Glomerular endothelial cell (primary cell): ENCODE data around the gene LPAR2. TPM values are rescaled to one million over a fixed set of nuclear protein-coding genes. Genes with fewer than 3 reads are reported as not detected.
"Not testable (repeated sequence)": the region's sequence is repeated elsewhere in the genome, so short reads cannot be mapped to it uniquely, and the experiment has no call there.

ENCODE experiments used
- DNase-seq: peaks from one replicate; pipeline ENCODE4 v3.0.0-alpha.2; 2011; ENCODE audit warnings: low read depth, low spot score; ENCODE audit errors: extremely low read depth
- total RNA-seq: library from RNA; depleted of rRNA; stranded (reverse); fragments of >200 nt; gene quantifications from 2 replicates; pipeline ENCODE4 v1.2.3, GENCODE V29; 2015

Gene LPAR2
- total RNA-seq, 1 donor from 2014 or later = 6.2 TPM

GRCh38 chr19:19633711-19634515 lies 5.9 kb upstream of the LPAR2 start:
- DNase-seq = no peak

DNA sequence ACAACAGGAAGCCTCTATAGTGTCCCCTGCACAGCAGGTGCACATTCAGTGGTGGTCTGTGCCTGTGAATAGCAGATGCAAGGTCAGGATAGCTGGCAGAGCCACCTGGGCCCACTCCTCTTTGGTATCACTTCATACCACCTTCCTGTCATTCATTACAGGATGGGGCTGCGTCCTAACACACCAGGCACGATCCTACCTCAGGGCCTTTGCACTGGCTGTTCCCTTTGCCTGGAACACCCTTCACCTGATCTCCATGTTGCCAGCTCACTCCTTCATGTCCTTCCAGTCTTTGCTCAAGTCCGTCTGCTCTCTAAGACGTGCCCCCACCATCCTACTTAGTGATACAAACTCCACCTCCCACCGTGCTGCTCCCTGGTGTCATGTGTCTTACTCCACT lies 4.6 kb upstream of the LPAR2 start:
- no peak for DNase-seq

- no peak for DNase-seq
Measured at GRCh38 chr19:19631346-19631745, 3.3 kb upstream of the LPAR2 start.

GRCh38 chr19:19630426-19630825 lies 2.4 kb upstream of the LPAR2 start:
- DNase-seq = no peak

GRCh38 chr19:19630062-19630414 lies 2.0 kb upstream of the LPAR2 start:
- DNase-seq = no peak

DNA sequence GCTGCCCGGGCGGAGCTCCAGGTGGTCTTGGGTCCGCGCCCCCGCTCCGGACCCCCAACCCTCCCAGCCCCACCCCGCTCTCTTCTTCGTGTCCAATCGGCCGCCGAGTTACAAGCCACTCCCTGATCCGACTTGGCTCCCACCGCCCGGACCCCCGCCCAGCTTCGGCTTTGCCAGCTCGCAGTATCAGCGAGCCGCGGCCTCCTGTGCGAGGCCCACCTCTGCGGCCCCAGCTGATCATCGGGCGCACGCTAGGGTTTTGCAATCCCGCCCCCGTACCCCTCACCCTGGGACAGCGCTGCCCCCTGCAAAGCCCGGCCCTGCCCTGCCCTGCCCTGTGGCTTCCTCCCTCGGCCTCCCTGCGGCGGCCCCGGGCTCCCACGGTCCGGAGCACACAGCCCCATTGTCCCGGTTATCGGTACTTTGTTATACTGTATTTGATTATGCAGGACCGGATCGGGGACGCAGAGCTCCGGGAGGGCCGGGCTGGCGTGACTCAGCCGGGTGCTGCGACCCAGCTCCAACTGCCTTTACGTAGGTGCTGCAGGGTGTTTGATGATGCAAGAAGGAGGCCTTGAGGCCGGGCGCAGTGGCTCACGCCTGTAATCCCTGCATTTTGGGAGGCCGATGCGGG lies 598 bp upstream of the LPAR2 start:
- DNase-seq = no peak

DNA sequence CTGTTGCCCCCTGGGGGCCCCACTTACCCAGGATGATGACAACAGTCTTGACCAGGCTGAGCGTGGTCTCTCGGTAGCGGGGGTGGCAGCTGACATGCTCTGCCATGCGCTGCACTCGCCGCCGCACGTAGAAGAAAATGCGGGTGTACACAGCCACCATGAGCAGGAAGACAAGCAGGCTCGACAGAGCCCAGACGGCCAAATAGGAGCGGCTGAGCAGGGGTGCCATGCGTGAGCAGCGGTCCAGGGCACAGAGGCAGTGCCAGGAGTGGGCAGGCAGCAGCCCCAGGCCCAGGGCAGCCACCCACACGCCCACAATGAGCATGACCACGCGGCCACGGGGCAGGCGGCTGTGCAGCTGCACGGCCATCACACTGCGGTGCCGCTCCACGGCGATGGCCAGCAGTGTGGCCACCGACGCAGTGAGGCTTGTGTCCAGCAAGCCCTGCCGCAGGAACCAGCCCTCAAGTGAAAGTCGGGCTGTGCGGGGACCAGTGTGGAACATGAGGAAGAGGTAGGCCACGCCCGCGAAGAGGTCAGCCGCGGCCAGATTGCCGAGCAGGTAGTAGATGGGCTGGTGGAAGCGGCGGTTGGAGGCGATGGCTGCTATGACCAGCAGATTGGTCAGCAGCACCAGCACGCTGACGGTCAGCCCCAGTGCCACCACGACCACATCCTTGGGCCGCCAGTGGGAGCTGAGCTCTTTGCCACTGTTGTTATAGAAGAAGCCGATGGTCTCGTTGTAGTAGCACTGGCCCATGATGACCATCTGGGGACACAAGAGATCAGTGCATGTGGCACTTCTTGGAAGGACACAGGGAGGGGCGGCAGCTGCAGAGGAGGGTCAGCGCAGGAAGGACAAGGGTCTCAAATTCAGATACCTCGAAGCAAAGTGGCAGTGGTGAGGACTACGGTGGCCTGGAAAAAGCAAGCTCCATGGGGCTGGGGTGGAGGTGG lies 1.2 kb downstream of the LPAR2 start:
- DNase-seq = no peak

DNA sequence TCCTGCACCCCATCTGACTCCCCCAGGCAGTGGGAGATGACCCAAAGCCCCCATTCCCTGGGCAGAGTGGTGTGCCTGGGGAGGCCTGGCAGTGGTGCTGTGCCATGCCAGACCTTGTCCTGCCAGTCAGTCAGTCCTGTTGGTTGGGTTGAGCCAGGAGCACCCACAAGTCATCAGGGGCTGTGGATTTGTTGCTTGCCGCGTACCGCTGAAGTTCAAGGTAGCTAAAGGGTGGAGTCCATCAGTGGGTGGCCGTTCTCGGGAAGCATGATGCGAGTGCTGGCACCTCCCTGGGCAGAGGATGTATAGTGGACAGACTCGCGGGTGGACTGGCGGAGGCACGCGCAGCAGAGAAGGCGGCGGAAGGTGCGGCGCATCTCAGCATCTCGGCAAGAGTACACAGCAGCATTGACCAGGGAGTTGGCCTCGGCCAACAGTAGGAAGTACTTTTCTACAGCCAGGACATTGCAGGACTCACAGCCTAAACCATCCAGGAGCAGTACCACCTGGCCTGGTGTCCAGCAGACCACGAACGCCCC lies 3.9 kb downstream of the LPAR2 start:
- no peak for DNase-seq

GRCh38 chr19:19623383-19623782 lies 4.6 kb downstream of the LPAR2 start:
- no peak for DNase-seq

- DNase-seq = no peak
Measured at GRCh38 chr19:19619849-19620210, 8.2 kb downstream of the LPAR2 start.

GRCh38 chr19:19619181-19619848 lies 8.7 kb downstream of the LPAR2 start:
- DNase-seq = no peak

DNA sequence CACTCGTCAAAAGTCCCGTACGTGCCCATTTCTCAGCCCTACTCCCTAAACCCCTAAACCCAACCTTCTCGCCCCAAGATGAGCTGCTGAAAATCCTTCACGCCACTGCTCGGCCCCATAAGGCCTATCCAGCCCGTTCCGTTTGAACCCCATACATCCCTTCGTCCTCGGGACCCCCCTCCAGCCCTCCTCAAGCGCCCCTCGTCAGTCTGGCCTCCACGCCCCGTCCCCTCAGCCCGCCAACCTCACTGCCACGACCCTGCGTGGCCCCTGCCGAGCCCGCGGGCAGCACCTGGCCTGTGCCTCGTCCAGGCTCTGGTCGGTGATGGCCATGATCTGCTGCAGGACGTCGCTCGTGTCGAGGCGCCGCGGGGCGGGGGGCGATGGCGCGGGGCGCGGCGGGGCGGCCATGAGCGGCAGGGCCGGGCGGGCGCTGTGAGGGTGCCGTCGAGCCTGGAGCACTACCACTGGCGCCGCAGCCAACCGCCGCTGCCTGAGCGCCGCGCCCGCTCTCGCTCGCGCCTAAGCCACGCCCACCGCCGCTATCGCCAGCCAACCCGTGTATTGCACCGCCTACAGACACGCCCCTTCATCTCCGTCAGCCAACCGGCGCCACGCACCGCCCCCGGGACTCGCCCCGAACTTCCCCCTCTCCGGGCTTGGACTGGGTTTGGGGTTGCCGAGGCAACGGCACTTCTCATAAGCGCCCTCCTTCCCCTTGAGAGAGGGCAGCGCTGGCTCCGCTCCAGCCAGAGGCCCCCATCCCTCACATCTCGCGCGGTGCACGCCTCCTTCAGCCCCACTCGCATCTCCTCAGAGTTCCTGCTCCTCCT lies 9.6 kb downstream of the LPAR2 start, which contains the start of gene PBX4:
PBX4 (minus strand) TSS at position 469 of the 833 bp plus-strand sequence; CDS start at position 411, 58 bp downstream.
- DNase-seq = no peak

DNA sequence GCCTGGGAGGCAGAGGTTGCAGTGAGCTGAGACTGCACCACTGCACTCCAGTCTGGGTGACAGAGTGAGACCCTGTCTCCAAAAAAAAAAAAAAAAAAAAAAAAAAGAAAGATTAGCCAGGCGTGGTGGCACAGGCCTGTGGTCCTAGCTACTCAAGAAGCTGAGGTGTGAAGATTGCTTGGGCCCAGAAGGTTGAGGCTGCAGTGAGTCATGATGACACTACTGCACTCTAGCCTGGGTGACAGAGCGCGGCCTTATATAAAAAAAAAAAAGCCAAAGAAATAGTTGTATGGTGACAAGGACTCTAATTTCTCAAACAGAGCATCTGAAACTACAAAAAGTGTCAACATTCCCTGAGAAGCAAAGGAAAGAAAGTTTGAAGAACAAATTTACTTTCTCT lies 12.9 kb downstream of the LPAR2 start:
- no peak for DNase-seq

GRCh38 chr19:19613506-19613905 lies 14.5 kb downstream of the LPAR2 start:
- no peak for DNase-seq

DNA sequence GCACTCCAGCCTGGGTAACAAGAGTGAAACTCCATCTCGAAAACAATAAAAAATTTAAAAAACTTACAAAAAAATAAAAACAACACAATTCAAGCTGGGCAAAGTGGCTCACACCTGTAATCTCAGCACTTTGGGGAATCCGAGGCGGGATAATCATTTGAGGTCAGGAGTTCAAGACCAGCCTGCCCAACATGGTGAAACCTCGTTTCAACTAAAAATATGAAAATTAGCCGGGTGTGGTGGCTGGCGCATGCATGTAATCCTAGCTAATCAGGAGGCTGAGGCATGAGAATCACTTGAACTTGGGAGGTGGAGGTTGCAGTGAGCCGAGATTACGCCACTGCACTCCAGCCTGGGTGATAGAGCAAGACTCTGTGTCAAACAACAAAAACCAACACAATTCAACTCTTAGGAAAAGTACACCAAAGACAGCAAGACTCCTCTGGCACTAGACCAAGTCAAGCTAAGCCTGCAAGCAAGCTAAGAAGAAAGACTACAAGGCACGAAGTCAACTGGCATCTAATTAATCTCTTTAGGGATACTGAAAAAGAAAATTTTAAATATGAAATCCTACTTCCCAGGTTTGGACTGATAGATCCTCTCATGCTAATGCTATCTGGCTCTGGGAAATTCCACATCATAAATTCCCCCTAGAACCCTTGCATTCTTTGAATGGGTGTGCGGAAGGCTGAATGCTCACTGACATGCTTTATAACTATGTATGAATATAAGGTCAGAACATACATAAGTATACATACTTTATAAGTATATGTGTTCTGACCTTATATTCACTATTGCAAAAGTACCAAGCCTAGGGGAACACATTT lies 17.4 kb downstream of the LPAR2 start:
- DNase-seq = no peak

DNA sequence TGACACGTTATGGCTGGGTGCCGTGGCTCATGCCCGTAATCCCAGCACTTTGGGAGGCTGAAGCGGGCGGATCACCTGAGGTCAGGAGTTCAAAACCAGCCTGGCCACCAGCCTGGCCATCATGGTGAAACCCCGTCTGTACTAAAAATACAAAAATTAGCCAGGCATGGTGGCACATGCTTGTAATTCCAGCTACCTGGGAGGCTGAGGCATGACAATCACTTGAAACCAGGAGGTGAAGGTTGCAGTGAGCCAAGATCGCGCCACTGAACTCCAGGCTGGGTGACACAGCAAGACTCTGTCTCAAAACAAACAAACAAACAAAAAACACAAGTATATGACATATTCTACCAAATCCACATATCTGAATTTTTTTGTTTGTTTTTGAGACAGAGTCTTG lies 21.3 kb downstream of the LPAR2 start:
- DNase-seq = not testable (repeated sequence)

DNA sequence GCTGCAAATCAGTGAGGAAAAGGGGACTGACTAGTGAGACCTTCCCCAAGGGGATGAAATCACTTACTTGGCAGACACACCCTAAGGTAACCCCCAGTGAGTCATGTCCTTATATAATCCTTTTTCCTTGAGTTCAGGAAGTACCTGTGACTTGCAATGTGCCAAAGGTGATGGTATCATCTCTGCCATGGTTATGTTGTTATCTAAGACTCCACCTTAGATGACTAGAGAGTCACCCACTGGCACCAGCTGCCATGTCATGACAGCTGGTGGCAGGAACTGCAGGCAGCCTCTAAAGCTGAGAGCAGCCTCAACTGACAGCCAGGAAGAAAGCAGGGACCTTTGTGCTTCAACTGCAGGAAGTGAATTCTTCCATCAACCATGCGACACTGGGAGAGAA lies 22.0 kb downstream of the LPAR2 start:
- no peak for DNase-seq

- no peak for DNase-seq
Measured at GRCh38 chr19:19602713-19603324, 25.2 kb downstream of the LPAR2 start.
